GM10847 (cell line): ENCODE measurements around the gene SRRM5.

Source experiments
- POLR2A ChIP-seq: IDR thresholded peaks from 2 replicates; pipeline ENCODE4 v1.6.1; 2011; ENCODE audit not compliant: insufficient read length; ENCODE audit errors: extremely low read depth

SRRM5 gene

GRCh38 chr19:43611788-43612187, at the start of gene SRRM5:
TSS of gene SRRM5 (plus strand) at chr19:43612088. CDS start at chr19:43612122, 34 bp downstream.
- no peak for TF ChIP-seq POLR2A

- TF ChIP-seq POLR2A, result no peak
Observed at GRCh38 chr19:43562226-43562697, 49.6 kb upstream of the SRRM5 start.

GRCh38 chr19:43562698-43563241, 49.1 kb upstream of the SRRM5 start:
- TF ChIP-seq POLR2A, result no peak

- no peak for TF ChIP-seq POLR2A
Observed at GRCh38 chr19:43563816-43564457, 48.0 kb upstream of the SRRM5 start.

- no peak for TF ChIP-seq POLR2A
Observed at GRCh38 chr19:43564800-43565199, 47.1 kb upstream of the SRRM5 start.

GRCh38 chr19:43569657-43570056, 42.2 kb upstream of the SRRM5 start:
- TF ChIP-seq POLR2A, result no peak

GRCh38 chr19:43570174-43570791, 41.6 kb upstream of the SRRM5 start:
- TF ChIP-seq POLR2A, result no peak

GRCh38 chr19:43572171-43572588, 39.7 kb upstream of the SRRM5 start:
- no peak for TF ChIP-seq POLR2A

GRCh38 chr19:43574424-43575155, 37.3 kb upstream of the SRRM5 start:
- no peak for TF ChIP-seq POLR2A

- peak; percentile 30 for TF ChIP-seq POLR2A
Observed at GRCh38 chr19:43575156-43575950, 36.5 kb upstream of the SRRM5 start, which contains the start of the genes PINLYP and XRCC1. TSS of gene PINLYP (plus strand) at chr19:43575801. CDS start at chr19:43577192, 1,391 bp downstream. TSS of gene XRCC1 (minus strand) at chr19:43575527. CDS start at chr19:43575458, 69 bp downstream.

- TF ChIP-seq POLR2A, result no peak
Observed at GRCh38 chr19:43575955-43576878, 35.7 kb upstream of the SRRM5 start.

- TF ChIP-seq POLR2A, result no peak
Observed at GRCh38 chr19:43578787-43579186, 33.1 kb upstream of the SRRM5 start.

- no peak for TF ChIP-seq POLR2A
Observed at GRCh38 chr19:43581467-43581866, 30.4 kb upstream of the SRRM5 start.

GRCh38 chr19:43582495-43582894, 29.4 kb upstream of the SRRM5 start:
- TF ChIP-seq POLR2A, result no peak
